ENCODE measurements around the gene CD44. TPM values are rescaled to one million over a fixed set of nuclear protein-coding genes. Genes with fewer than 3 reads are reported as not detected.

CD44 gene
- total and polyA plus RNA-seq, 11 donors = 3.9 to 210 (median 26.2) TPM

DNA sequence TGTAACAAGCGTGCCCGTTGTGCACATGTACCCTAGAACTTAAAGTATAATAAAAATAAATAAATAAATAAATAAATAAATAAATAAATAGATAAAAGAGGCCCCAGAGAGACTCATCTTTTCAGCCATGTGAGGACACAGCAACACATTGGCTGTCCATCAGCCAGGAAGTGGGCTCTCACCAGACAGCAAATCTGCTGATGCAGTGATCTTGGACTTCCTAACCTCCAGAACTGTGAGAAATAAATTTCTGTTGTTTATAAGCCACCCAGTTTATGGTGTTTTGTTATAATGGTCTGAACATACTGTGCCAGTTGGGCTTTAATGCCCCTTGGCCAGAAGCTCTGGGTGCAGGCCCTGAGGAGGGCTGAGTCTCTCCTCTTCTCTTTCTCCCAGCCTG, 42.2 kb upstream of the CD44 start:
- H3K27me3 ChIP-seq = no peaks in the 10 kb centered on the region
- no peak for DNase-seq
- peaks cover 5 to 35% (median 21%) of the 10 kb centered on the region in 12 donors for H3K4me1 ChIP-seq
- 48 to 86% (median 58%) methylated on average over 2 of the region's 2 CpGs for WGBS, 4 donors
- ATAC-seq = no peak
- TF ChIP-seq, protein P1, sequence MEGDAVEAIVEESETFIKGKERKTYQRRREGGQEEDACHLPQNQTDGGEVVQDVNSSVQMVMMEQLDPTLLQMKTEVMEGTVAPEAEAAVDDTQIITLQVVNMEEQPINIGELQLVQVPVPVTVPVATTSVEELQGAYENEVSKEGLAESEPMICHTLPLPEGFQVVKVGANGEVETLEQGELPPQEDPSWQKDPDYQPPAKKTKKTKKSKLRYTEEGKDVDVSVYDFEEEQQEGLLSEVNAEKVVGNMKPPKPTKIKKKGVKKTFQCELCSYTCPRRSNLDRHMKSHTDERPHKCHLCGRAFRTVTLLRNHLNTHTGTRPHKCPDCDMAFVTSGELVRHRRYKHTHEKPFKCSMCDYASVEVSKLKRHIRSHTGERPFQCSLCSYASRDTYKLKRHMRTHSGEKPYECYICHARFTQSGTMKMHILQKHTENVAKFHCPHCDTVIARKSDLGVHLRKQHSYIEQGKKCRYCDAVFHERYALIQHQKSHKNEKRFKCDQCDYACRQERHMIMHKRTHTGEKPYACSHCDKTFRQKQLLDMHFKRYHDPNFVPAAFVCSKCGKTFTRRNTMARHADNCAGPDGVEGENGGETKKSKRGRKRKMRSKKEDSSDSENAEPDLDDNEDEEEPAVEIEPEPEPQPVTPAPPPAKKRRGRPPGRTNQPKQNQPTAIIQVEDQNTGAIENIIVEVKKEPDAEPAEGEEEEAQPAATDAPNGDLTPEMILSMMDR (IDR thresholded peaks at IDR 0.05) = no peak
- TF ChIP-seq POLR2A (IDR thresholded peaks at IDR 0.05) = no peak
- H3K36me3 ChIP-seq = no peaks in the 10 kb centered on the region
- H3K9me3 ChIP-seq = peaks cover 0 to 7% (median 0%) of the 10 kb centered on the region in 12 donors
- intact Hi-C loops (cut with DNase I) = no loop called here
- no peak overlapping the region for H3K4me3 ChIP-seq
- H3K27ac ChIP-seq = no peak overlapping the region

DNA sequence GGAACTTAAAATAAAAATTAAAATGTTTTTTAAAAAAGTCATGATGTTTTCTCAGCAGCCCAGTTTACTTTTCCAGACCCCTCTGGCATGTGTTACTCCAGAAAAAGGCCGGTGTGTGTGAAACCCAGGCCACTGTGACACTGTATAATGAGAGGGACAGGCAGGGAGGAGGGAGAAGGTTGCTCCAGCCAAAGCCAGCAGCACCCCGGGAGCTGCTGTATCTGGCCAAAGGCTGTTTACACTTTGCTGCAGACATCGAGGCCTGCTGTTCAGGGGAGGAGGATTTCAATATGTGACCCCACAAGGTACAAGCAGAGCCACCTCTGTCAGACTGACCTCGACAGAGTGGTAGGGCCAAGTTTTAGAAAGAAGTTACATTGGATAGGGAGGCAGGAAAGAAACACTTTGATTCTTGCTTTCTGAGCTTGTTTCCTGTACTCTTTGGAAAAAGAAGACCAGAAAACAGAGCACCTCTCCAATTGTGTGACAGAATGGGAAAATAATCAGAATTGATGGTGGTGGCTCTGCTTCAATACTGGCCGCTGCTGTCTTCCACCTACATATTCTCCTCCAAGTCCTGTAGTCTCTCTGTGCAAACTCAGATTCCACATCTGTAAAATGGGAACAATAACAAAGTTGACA, 41.0 kb upstream of the CD44 start:
- intact Hi-C loops (cut with DNase I) = no loop called here
- Histone ChIP-seq H3K27me3 (no peaks in the 10 kb centered on the region), H3K36me3 (no peaks in the 10 kb centered on the region), H3K27ac (peak overlapping the region in 6 of 12 donors; percentile 4 to 86 (median 79)), H3K4me1 (peaks cover 5 to 37% (median 21%) of the 10 kb centered on the region in 12 donors), H3K9me3 (peaks cover 0 to 7% (median 0%) of the 10 kb centered on the region in 12 donors), H3K4me3 (no peak overlapping the region)
- TF ChIP-seq, protein P1 (IDR thresholded peaks at IDR 0.05) = no peak
- TF ChIP-seq POLR2A (IDR thresholded peaks at IDR 0.05) = no peak
- DNase-seq (no peak), ATAC-seq (no peak)
- 34 to 39% (median 35%) methylated on average over 5 of the region's 5 CpGs for WGBS, 4 donors

DNA sequence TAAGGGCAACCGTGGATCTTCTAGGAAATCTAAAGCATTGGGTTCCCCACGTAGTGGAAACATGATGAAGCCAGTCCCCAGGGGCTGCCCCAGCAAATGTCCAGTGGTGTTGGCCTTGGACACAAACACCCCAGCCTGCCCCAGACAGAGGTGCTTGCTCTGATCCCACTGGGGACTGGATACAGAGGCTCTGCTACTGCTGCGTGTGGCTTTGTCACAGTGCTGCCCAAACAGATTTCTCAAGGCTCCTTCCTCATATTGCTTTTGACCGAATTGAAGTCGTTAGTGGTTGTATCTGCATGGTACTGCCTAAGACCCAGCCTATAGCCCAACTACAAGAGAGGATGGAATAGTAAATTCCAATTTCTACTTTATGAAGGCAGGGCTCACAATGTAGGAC, 40.1 kb upstream of the CD44 start:
- Histone ChIP-seq H3K36me3 (no peaks in the 10 kb centered on the region), H3K4me1 (peaks cover 5 to 37% (median 21%) of the 10 kb centered on the region in 12 donors), H3K27ac (peak overlapping the region in 11 of 12 donors; percentile 59 to 86 (median 80)), H3K9me3 (peaks cover 0 to 7% (median 0%) of the 10 kb centered on the region in 12 donors), H3K27me3 (no peaks in the 10 kb centered on the region), H3K4me3 (no peak overlapping the region)
- intact Hi-C loops (cut with DNase I) = no loop called here
- WGBS, 4 donors = 77 to 86% (median 83%) methylated on average over 4 to 5 of the region's 5 CpGs
- peak in 2 of 4 donors; percentile 5 to 9 for ATAC-seq
- peak in 1 of 5 donors; percentile 28 for DNase-seq
- TF ChIP-seq, protein P1 (IDR thresholded peaks at IDR 0.05) = no peak
- TF ChIP-seq POLR2A (IDR thresholded peaks at IDR 0.05) = no peak

DNA sequence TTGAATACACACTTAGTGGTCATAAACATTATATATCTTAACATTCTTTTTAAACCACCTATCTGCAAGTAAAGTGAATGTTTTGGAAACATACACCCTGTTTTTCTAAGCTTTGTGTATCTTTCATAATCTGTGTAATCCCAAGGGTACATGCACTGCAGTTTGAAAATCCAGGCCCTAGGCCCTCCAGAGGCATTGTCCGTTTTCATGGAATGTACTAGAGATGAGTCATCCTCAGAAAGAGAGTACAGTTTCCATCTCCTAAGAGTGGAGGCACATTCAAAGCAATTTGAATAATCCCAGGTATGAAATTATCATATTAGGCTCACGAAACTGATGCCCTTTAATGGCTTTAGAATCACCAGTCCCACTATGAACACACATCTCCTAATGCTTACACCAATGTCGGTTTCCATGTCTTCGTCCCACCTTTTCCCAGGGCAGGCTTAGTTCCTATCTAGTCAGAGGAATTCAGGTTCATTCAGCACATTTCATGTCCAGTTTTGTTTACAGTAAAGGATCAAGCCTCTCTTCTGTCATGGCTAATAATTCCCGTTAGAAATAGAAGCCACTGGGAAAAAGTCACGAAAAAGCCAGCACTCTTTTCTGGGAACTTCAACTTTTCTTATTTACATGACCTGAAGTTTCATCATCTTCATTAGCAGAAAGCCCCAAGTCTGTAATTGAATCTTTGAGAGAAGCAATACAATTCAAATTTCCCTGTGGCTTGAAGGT, 39.5 kb upstream of the CD44 start:
- peak overlapping the region; percentile 59 to 86 (median 80) for H3K27ac ChIP-seq
- intact Hi-C loops (cut with DNase I) = loop anchor here in 1 of 10 donors (10.0 kb wide), 1 partner anchor 285 kb away; no protein-coding TSS in a partner anchor
- 56 to 67% (median 60%) methylated on average over 6 of the region's 6 CpGs for WGBS, 4 donors
- DNase-seq = no peak
- no peaks in the 10 kb centered on the region for H3K27me3 ChIP-seq
- H3K4me3 ChIP-seq = no peak overlapping the region
- H3K4me1 ChIP-seq = peaks cover 5 to 37% (median 21%) of the 10 kb centered on the region in 12 donors
- no peaks in the 10 kb centered on the region for H3K36me3 ChIP-seq
- H3K9me3 ChIP-seq = peaks cover 0 to 7% (median 0%) of the 10 kb centered on the region in 12 donors
- TF ChIP-seq POLR2A (IDR thresholded peaks at IDR 0.05) = no peak
- TF ChIP-seq, protein P1 (IDR thresholded peaks at IDR 0.05) = no peak
- peak in 3 of 4 donors; percentile 29 to 81 (median 59) for ATAC-seq

Measured in heart left ventricle (tissue), 16 donors.